Glomerular visceral epithelial cell (primary cell): Measurements from ENCODE around the gene PLA2G4E.

Experiments
- DNase-seq: peaks from one replicate; pipeline ENCODE4 v3.0.0-alpha.2; 2016; ENCODE audit errors: extremely low spot score

PLA2G4E gene

GRCh38 chr15:41978534-41978933 lies 42.3 kb downstream of the PLA2G4E start:
- no peak for DNase-seq

GRCh38 chr15:41977757-41978383 lies 43.0 kb downstream of the PLA2G4E start:
- no peak for DNase-seq

GRCh38 chr15:41975669-41976068 lies 45.2 kb downstream of the PLA2G4E start:
- DNase-seq, result no peak

GRCh38 chr15:41974041-41974440 lies 46.8 kb downstream of the PLA2G4E start:
- DNase-seq, result no peak

GRCh38 chr15:41972253-41973242 lies 48.3 kb downstream of the PLA2G4E start, which contains the start of gene EHD4:
TSS of gene EHD4 (minus strand) at chr15:41972557. CDS start at chr15:41972494, 63 bp downstream.
- DNase-seq, result peak; percentile 100

- no peak for DNase-seq
Observed at GRCh38 chr15:41971895-41972252, 49.0 kb downstream of the PLA2G4E start.

- peak; percentile 76 for DNase-seq
Observed at GRCh38 chr15:41971089-41971894, 49.5 kb downstream of the PLA2G4E start.

GRCh38 chr15:41970456-41970855 lies 50.4 kb downstream of the PLA2G4E start:
- DNase-seq, result no peak

GRCh38 chr15:41969851-41970431 lies 50.9 kb downstream of the PLA2G4E start:
- peak; percentile 23 for DNase-seq

GRCh38 chr15:41968701-41969100 lies 52.1 kb downstream of the PLA2G4E start:
- no peak for DNase-seq

GRCh38 chr15:41967506-41968206 lies 53.2 kb downstream of the PLA2G4E start:
- peak; percentile 86 for DNase-seq

- no peak for DNase-seq
Observed at GRCh38 chr15:41966920-41967465, 53.8 kb downstream of the PLA2G4E start.

- DNase-seq, result no peak
Observed at GRCh38 chr15:41966414-41966812, 54.4 kb downstream of the PLA2G4E start.

GRCh38 chr15:41965441-41966413 lies 55.1 kb downstream of the PLA2G4E start:
- DNase-seq, result no peak

- no peak for DNase-seq
Observed at GRCh38 chr15:41961595-41962202, 59.1 kb downstream of the PLA2G4E start.

GRCh38 chr15:41961001-41961518 lies 59.8 kb downstream of the PLA2G4E start:
- peak; percentile 78 for DNase-seq

GRCh38 chr15:41958002-41958420 lies 62.8 kb downstream of the PLA2G4E start:
- no peak for DNase-seq

- no peak for DNase-seq
Observed at GRCh38 chr15:41957021-41957897, 63.6 kb downstream of the PLA2G4E start.
